IMR-90 (cell line): Measurements from ENCODE around the gene ARPP21. TPM values are rescaled to one million over a fixed set of nuclear protein-coding genes. Genes with fewer than 3 reads are reported as not detected.

Experiments
- ATAC-seq: fragments of 200-7000 bp; cut with Tn5 transposase; 2 replicates; pipeline ENCODE4 v1.9.1; 2020; ENCODE audit warnings: low read depth, mild to moderate bottlenecking, moderate library complexity
- BruUV-seq: library from RNA; stranded (reverse); fragments of 400-500 nt; replicated peaks from 2 replicates; lab custom pipeline; 2021; lab: Mats Ljungman, UMichigan
- CTCF ChIA-PET: fragments of 300-600 bp; formaldehyde crosslinking; extraction: SDS; loops from one replicate; lab custom pipeline; 2021; ENCODE audit warnings: antibody characterized with exemption; lab: Yijun Ruan, JAX
- POLR2A ChIA-PET: fragments of 300-600 bp; sonication (Branson Sonifier 250); formaldehyde crosslinking; loops from one replicate; lab custom pipeline; 2022; ENCODE audit warnings: antibody characterized with exemption; ENCODE audit not compliant: unreplicated experiment; lab: Charles Lee
- DNase-seq: peaks from one replicate; pipeline ENCODE4 v3.0.0; 2013
- H2AFZ ChIP-seq: replicated peaks from 2 replicates; pipeline ENCODE3; 2013; ENCODE audit warnings: low read length, mild to moderate bottlenecking; ENCODE audit not compliant: poor library complexity
- H2AK5ac ChIP-seq: 2 replicates; pipeline ENCODE4 v1.6.1; 2013; ENCODE audit warnings: low read depth, low read length, inconsistent platforms
- H2AK9ac ChIP-seq: replicated peaks from 2 replicates; pipeline ENCODE3; 2013; ENCODE audit warnings: mild to moderate bottlenecking, low read depth, low read length, moderate library complexity; ENCODE audit not compliant: poor library complexity
- H2BK120ac ChIP-seq: 2 replicates; pipeline ENCODE4 v1.6.1; 2013; ENCODE audit warnings: low read depth, low read length, inconsistent platforms
- H2BK15ac ChIP-seq: 3 replicates; pipeline ENCODE4 v1.6.1; 2013; ENCODE audit warnings: low read depth, low read length, inconsistent platforms
- H2BK20ac ChIP-seq: 2 replicates; pipeline ENCODE4 v1.6.1; 2013; ENCODE audit warnings: low read depth, mild to moderate bottlenecking, inconsistent platforms, low read length, moderate library complexity
- H2BK5ac ChIP-seq: 2 replicates; pipeline ENCODE4 v1.6.1; 2013; ENCODE audit warnings: mild to moderate bottlenecking, low read depth, low read length, inconsistent platforms; ENCODE audit not compliant: poor library complexity, severe bottlenecking
- H3K14ac ChIP-seq: replicated peaks from 2 replicates; pipeline ENCODE4 v1.6.1; 2013; ENCODE audit warnings: low read depth, low read length, inconsistent platforms
- H3K18ac ChIP-seq: 2 replicates; pipeline ENCODE4 v1.6.1; 2013; ENCODE audit warnings: low read depth, low read length, control low read depth
- H3K23ac ChIP-seq: 2 replicates; pipeline ENCODE4 v1.6.1; 2013; ENCODE audit warnings: low read depth, low read length, inconsistent platforms
- H3K27ac ChIP-seq: 2 replicates; pipeline ENCODE4 v1.5.1; 2013; ENCODE audit warnings: mild to moderate bottlenecking, control low read depth, low read length; ENCODE audit not compliant: insufficient read depth
- H3K27me3 ChIP-seq: 2 replicates; pipeline ENCODE4 v1.6.1; 2013; ENCODE audit warnings: low read length; ENCODE audit not compliant: control insufficient read depth, insufficient read depth
- H3K36me3 ChIP-seq: 2 replicates; pipeline ENCODE4 v1.6.1; 2013; ENCODE audit warnings: low read length, mixed read lengths; ENCODE audit not compliant: control insufficient read depth, insufficient read depth
- H3K4ac ChIP-seq: 2 replicates; pipeline ENCODE4 v1.6.1; 2013; ENCODE audit warnings: low read depth, low read length, inconsistent platforms
- H3K4me1 ChIP-seq: 2 replicates; pipeline ENCODE4 v1.6.1; 2013; ENCODE audit warnings: low read length, mixed read lengths; ENCODE audit not compliant: control insufficient read depth, insufficient read depth
- H3K4me2 ChIP-seq: 2 replicates; pipeline ENCODE4 v1.6.1; 2013; ENCODE audit warnings: low read depth, mild to moderate bottlenecking, control low read depth, low read length, moderate library complexity
- H3K4me3 ChIP-seq: 2 replicates; pipeline ENCODE4 v1.5.1; 2013; ENCODE audit warnings: low read depth, mild to moderate bottlenecking, control low read depth, low read length, moderate library complexity; ENCODE audit not compliant: insufficient read depth
- H3K56ac ChIP-seq: 2 replicates; pipeline ENCODE4 v1.6.1; 2013; ENCODE audit warnings: low read length, inconsistent platforms; ENCODE audit not compliant: insufficient read depth; ENCODE audit errors: extremely low read depth
- H3K79me1 ChIP-seq, 2 experiments: 2 replicates each; pipeline ENCODE4 v1.6.1; 2013; ENCODE audit warnings: low read length in 2 of 2, inconsistent platforms in 1 of 2, low read depth in 1 of 2
- H3K9ac ChIP-seq: 2 replicates; pipeline ENCODE4 v1.6.1; 2013; ENCODE audit warnings: low read depth, low read length, control low read depth
- H3K9me1 ChIP-seq: 2 replicates; pipeline ENCODE4 v1.6.1; 2013; ENCODE audit warnings: low read length, inconsistent platforms; ENCODE audit not compliant: insufficient read depth
- H3K9me3 ChIP-seq: 2 replicates; pipeline ENCODE4 v1.6.1; 2013; ENCODE audit warnings: low read length; ENCODE audit not compliant: control insufficient read depth, insufficient read depth
- H4K20me1 ChIP-seq: 2 replicates; pipeline ENCODE4 v1.6.1; 2013; ENCODE audit warnings: low read length, inconsistent platforms; ENCODE audit not compliant: insufficient read depth
- H4K5ac ChIP-seq: 2 replicates; pipeline ENCODE4 v1.6.1; 2013; ENCODE audit warnings: mild to moderate bottlenecking, low read depth, low read length, control low read depth
- H4K8ac ChIP-seq, 2 experiments: 2 replicates each; pipeline ENCODE4 v1.6.1; 2013; ENCODE audit warnings: low read depth in 2 of 2, low read length in 2 of 2, control low read depth in 1 of 2, inconsistent platforms in 1 of 2
- H4K91ac ChIP-seq: 2 replicates; pipeline ENCODE4 v1.6.1; 2013; ENCODE audit warnings: low read depth, low read length, inconsistent platforms; ENCODE audit not compliant: insufficient read depth
- CEBPB ChIP-seq: IDR thresholded peaks from 2 replicates; pipeline ENCODE4 v1.6.1; 2012; ENCODE audit warnings: low read depth, low read length, improper control_type of control experiment
- NFE2L2 ChIP-seq: fragments of 150-350 bp; IDR thresholded peaks from 2 replicates; pipeline ENCODE4 v1.6.1; 2016; ENCODE audit warnings: low read depth, mild to moderate bottlenecking, low read length
- POLR2A ChIP-seq: IDR thresholded peaks from 2 replicates; pipeline ENCODE4 v1.6.1; 2012; ENCODE audit warnings: mild to moderate bottlenecking, low read depth, low read length
- WGBS, 2 experiments: methylation state at CpG; one replicate each; pipeline versions ENCODE4 v1.1.5 to v1.1.7; 2013; ENCODE audit warnings: missing lambda C conversion rate in 2 of 2; ENCODE audit not compliant: insufficient read length in 1 of 2; ENCODE audit errors: extremely low coverage in 2 of 2; 5-methylcytosine and 5-hydroxymethylcytosine counted together
- dilution Hi-C: fragments of 300-500 bp; cut with HindIII; formaldehyde crosslinking; loops from one replicate; pipeline ENCODE4 v1.14.3; 2018; ENCODE audit warnings: low sequenced_read_pairs; ENCODE audit not compliant: unreplicated experiment
- in situ Hi-C: fragments of 300-500 bp; cut with MboI; formaldehyde crosslinking; loops from 3 replicates; pipeline ENCODE4 v1.14.3; 2019; ENCODE audit warnings: low sequenced_read_pairs, inconsistent platforms, mixed read lengths
- intact Hi-C: fragments of 100-400 bp; cut with micrococcal nuclease; formaldehyde crosslinking; loops from 2 replicates; pipeline ENCODE4 v1.10.0; 2022
- polyA plus RNA-seq, 3 experiments: library from polyadenylated mRNA; depleted of rRNA; stranded (reverse); fragments of >200 nt; gene quantifications; 2 replicates each; pipeline ENCODE4 v1.2.3, GENCODE V29; 2012; ENCODE audit warnings: low replicate concordance in 1 of 3
- total RNA-seq: library from RNA; depleted of rRNA; stranded (reverse); fragments of >200 nt; gene quantifications from 2 replicates; pipeline ENCODE4 v1.2.3, GENCODE V29; 2012

The ARPP21 gene
- total and polyA plus RNA-seq, 2 of the 4 experiments (the other 2 are of a cell fraction) = not detected

- Histone ChIP-seq H3K27me3 (no peaks in the 10 kb centered on the region), H2BK15ac (no peak overlapping the region), H3K4me1 (no peaks in the 10 kb centered on the region), H2BK120ac (no peak overlapping the region), H3K9ac (no peak overlapping the region), H3K79me1 (no peaks in the 10 kb centered on the region), H3K36me3 (no peaks in the 10 kb centered on the region), H3K4me3 (no peak overlapping the region), H3K23ac (no peak overlapping the region), H3K27ac (no peak overlapping the region), H3K4me2 (no peak overlapping the region), H4K20me1 (no peaks in the 10 kb centered on the region), H3K14ac (no peak overlapping the region), H2BK5ac (no peak overlapping the region), H3K9me3 (no peaks in the 10 kb centered on the region), H2BK20ac (no peak overlapping the region), H3K4ac (no peak overlapping the region), H2AFZ (no peak overlapping the region), H3K9me1 (no peaks in the 10 kb centered on the region), H4K91ac (no peak overlapping the region), H3K18ac (no peak overlapping the region), H4K5ac (no peak overlapping the region), H4K8ac (no peak overlapping the region), H2AK5ac (no peak overlapping the region), H2AK9ac (no peak overlapping the region), H3K56ac (no peak overlapping the region)
- ChIA-PET POLR2A (no interaction called here), CTCF (no interaction called here)
- no peak for TF ChIP-seq POLR2A
- TF ChIP-seq CEBPB = no peak
- no peak for TF ChIP-seq NFE2L2
- intact Hi-C loops (no loop called here), in situ Hi-C loops (no loop called here), dilution Hi-C loops (no loop called here)
- DNase-seq (no peak), ATAC-seq (no peak)
- BruUV-seq = no TSS peak
- WGBS, 2 experiments = no CpG with 5 or more reads among the region's 1 CpG
Observed at GRCh38 chr3:35773417-35773816, 134.1 kb downstream of the ARPP21 start.
